Kidney (tissue), 2 donors: ENCODE results near the gene SERTAD1. TPM values are rescaled to one million over a fixed set of nuclear protein-coding genes. Genes with fewer than 3 reads are reported as not detected.

Experiments
- polyA plus RNA-seq: library from polyadenylated mRNA; stranded (reverse); fragments of 350-450 nt; fragmentation: Illumina TruSeq; extraction: RNeasy Lipid Tissue Mini Kit (QIAGEN cat#74804); gene quantifications from one replicate; pipeline ENCODE4 v1.2.3, GENCODE V29; 2014; ENCODE audit warnings: low read depth, low replicate concordance; ENCODE audit not compliant: insufficient read depth
- total RNA-seq: library from RNA; stranded (reverse); fragmentation: NEBNext Ultra II Directional; extraction: Animal tissue kit (Norgen Biotek cat#: 25700); gene quantifications from one replicate; pipeline ENCODE4 v1.2.1, GENCODE V29; 2021
- donor health status: DM: yes; HTN: yes; CAD: no.

The SERTAD1 gene
- total and polyA plus RNA-seq, 2 donors from 2014 or later = 14.8 to 18.2 TPM

Other genes with a start within 250 kb of the SERTAD1 start
- 17.3 TPM for gene MAP3K10, start 234.6 kb downstream of the SERTAD1 start, total RNA-seq
- gene MAP3K10, start 234.6 kb downstream of the SERTAD1 start, polyA plus RNA-seq = 15.0 TPM
- gene TTC9B, start 207.6 kb downstream of the SERTAD1 start, total RNA-seq = not detected
- gene TTC9B, start 207.6 kb downstream of the SERTAD1 start, polyA plus RNA-seq = not detected
- gene CCNP, start 199.3 kb downstream of the SERTAD1 start, total RNA-seq = 1.2 TPM
- gene CCNP, start 199.3 kb downstream of the SERTAD1 start, polyA plus RNA-seq = 2.1 TPM
- gene AKT2, start 140.6 kb downstream of the SERTAD1 start, total RNA-seq = 154 TPM
- 75.0 TPM for gene AKT2, start 140.6 kb downstream of the SERTAD1 start, polyA plus RNA-seq
- 12.9 TPM for gene C19orf47, start 77.6 kb downstream of the SERTAD1 start, total RNA-seq
- 13.0 TPM for gene C19orf47, start 77.6 kb downstream of the SERTAD1 start, polyA plus RNA-seq
- 207 TPM for gene PLD3, start 77.3 kb downstream of the SERTAD1 start, total RNA-seq
- gene PLD3, start 77.3 kb downstream of the SERTAD1 start, polyA plus RNA-seq = 175 TPM
- gene HIPK4, start 35.8 kb downstream of the SERTAD1 start, total RNA-seq = 0.09 TPM
- not detected for gene HIPK4, start 35.8 kb downstream of the SERTAD1 start, polyA plus RNA-seq
- 4.5 TPM for gene PRX, start 12.6 kb downstream of the SERTAD1 start, total RNA-seq
- gene PRX, start 12.6 kb downstream of the SERTAD1 start, polyA plus RNA-seq = 12.6 TPM
- 38.4 TPM for gene SERTAD3, start 18.3 kb upstream of the SERTAD1 start, total RNA-seq
- 29.9 TPM for gene SERTAD3, start 18.3 kb upstream of the SERTAD1 start, polyA plus RNA-seq
- 89.9 TPM for gene BLVRB, start 39.8 kb upstream of the SERTAD1 start, total RNA-seq
- gene BLVRB, start 39.8 kb upstream of the SERTAD1 start, polyA plus RNA-seq = 248 TPM
- 0.82 TPM for gene SPTBN4, start 41.0 kb upstream of the SERTAD1 start, total RNA-seq
- gene SPTBN4, start 41.0 kb upstream of the SERTAD1 start, polyA plus RNA-seq = 4.6 TPM
- 69.6 TPM for gene SHKBP1, start 150.9 kb upstream of the SERTAD1 start, total RNA-seq
- 91.3 TPM for gene SHKBP1, start 150.9 kb upstream of the SERTAD1 start, polyA plus RNA-seq
- 155 TPM for gene LTBP4, start 175.4 kb upstream of the SERTAD1 start, total RNA-seq
- gene LTBP4, start 175.4 kb upstream of the SERTAD1 start, polyA plus RNA-seq = 52.1 TPM